ENCODE results near the gene CIDEA.
"Not testable (repeated sequence)": the region's sequence is repeated elsewhere in the genome, so short reads cannot be mapped to it uniquely, and the experiment has no call there.

Gene CIDEA

GRCh38 chr18:12239431-12239830 lies 14.7 kb upstream of the CIDEA start:
- DNase-seq (ENCODE audit: low spot score), result no peak

GRCh38 chr18:12242658-12243260 lies 11.4 kb upstream of the CIDEA start:
- no peak for DNase-seq (ENCODE audit: low spot score)

- DNase-seq (ENCODE audit: low spot score), result not testable (repeated sequence)
Observed at GRCh38 chr18:12243272-12243671, 10.9 kb upstream of the CIDEA start.

- no peak for DNase-seq (ENCODE audit: low spot score)
Observed at GRCh38 chr18:12245793-12246135, 8.4 kb upstream of the CIDEA start.

- no peak for DNase-seq (ENCODE audit: low spot score)
Observed at GRCh38 chr18:12246849-12247808, 7.0 kb upstream of the CIDEA start.

GRCh38 chr18:12247946-12248345 lies 6.2 kb upstream of the CIDEA start:
- DNase-seq (ENCODE audit: low spot score), result no peak

- no peak for DNase-seq (ENCODE audit: low spot score)
Observed at GRCh38 chr18:12248926-12249720, 5.0 kb upstream of the CIDEA start.

GRCh38 chr18:12251311-12251710 lies 2.9 kb upstream of the CIDEA start:
- DNase-seq (ENCODE audit: low spot score), result no peak

- no peak for DNase-seq (ENCODE audit: low spot score)
Observed at GRCh38 chr18:12252061-12252460, 2.1 kb upstream of the CIDEA start.

GRCh38 chr18:12253027-12253426 lies 1.1 kb upstream of the CIDEA start:
- no peak for DNase-seq (ENCODE audit: low spot score)

GRCh38 chr18:12253663-12254135 lies 462 bp upstream of the CIDEA start:
- no peak for DNase-seq (ENCODE audit: low spot score)

- no peak for DNase-seq (ENCODE audit: low spot score)
Observed at GRCh38 chr18:12254820-12255511, 805 bp downstream of the CIDEA start.

- DNase-seq (ENCODE audit: low spot score), result peak; percentile 20
Observed at GRCh38 chr18:12255626-12256026, 1.5 kb downstream of the CIDEA start.

GRCh38 chr18:12256951-12257350 lies 2.8 kb downstream of the CIDEA start:
- DNase-seq (ENCODE audit: low spot score), result no peak

- no peak for DNase-seq (ENCODE audit: low spot score)
Observed at GRCh38 chr18:12257996-12258718, 4.0 kb downstream of the CIDEA start.

GRCh38 chr18:12258719-12259705 lies 4.9 kb downstream of the CIDEA start:
- no peak for DNase-seq (ENCODE audit: low spot score)

- no peak for DNase-seq (ENCODE audit: low spot score)
Observed at GRCh38 chr18:12262748-12263147, 8.6 kb downstream of the CIDEA start.

GRCh38 chr18:12264864-12265263 lies 10.7 kb downstream of the CIDEA start:
- no peak for DNase-seq (ENCODE audit: low spot score)

- peak; percentile 86 for DNase-seq (ENCODE audit: low spot score)
Observed at GRCh38 chr18:12271376-12272235, 17.4 kb downstream of the CIDEA start.
